ENCODE measurements around the gene C19orf25. TPM values are rescaled to one million over a fixed set of nuclear protein-coding genes. Genes with fewer than 3 reads are reported as not detected.

The C19orf25 gene
- total and polyA plus RNA-seq, 2 donors (not counting 1 experiment from before 2014, with no cell fraction given) = 34.2 to 68.3 TPM

- POLR2A ChIA-PET = no interaction called here
- 75% methylated on average over 20 of the region's 30 CpGs for WGBS (ENCODE audit: insufficient coverage)
- Histone ChIP-seq H3K4me1 (ENCODE audit: control insufficient read depth in 2 of 2, insufficient read depth in 2 of 2, low read length in 2 of 2) (peaks cover 39 to 42% of the 10 kb centered on the region in 2 donors), H3K27me3 (replicated peaks in 1 of 4; ENCODE audit: control extremely low read depth in 1 of 4, control insufficient read depth in 3 of 4, insufficient read depth in 4 of 4, low read length in 3 of 4) (peaks cover 0 to 85% (median 50%) of the 10 kb centered on the region in 4 experiments), H3K79me2 (ENCODE audit: control insufficient read depth, insufficient read depth, low read length) (no peaks in the 10 kb centered on the region), H3K9me3 (ENCODE audit: control extremely low read depth in 1 of 3, control insufficient read depth in 2 of 3, insufficient read depth in 1 of 3, low read length in 2 of 3) (peaks cover 0 to 47% (median 0%) of the 10 kb centered on the region in 3 donors), H3K4me3 (ENCODE audit: control extremely low read depth in 1 of 5, extremely low read depth in 1 of 5, insufficient read depth in 1 of 5, low read depth in 2 of 5, low read length in 4 of 5) (no peak overlapping the region), H3K27ac (ENCODE audit: low read length in 2 of 2) (no peak overlapping the region), H3K4me2 (replicated peaks; ENCODE audit: low read depth, low read length, poor library complexity, severe bottlenecking) (no peak overlapping the region), H3K36me3 (replicated peaks in 1 of 2; ENCODE audit: control extremely low read depth in 1 of 2, control insufficient read depth in 1 of 2, extremely low read depth in 1 of 2, insufficient read depth in 2 of 2, low read length in 1 of 2) (no peaks in the 10 kb centered on the region), H2AFZ (ENCODE audit: insufficient read depth, low read depth, low read length, poor library complexity, severe bottlenecking) (no peak overlapping the region), H4K20me1 (ENCODE audit: control insufficient read depth, insufficient read depth, low read length, poor library complexity, severe bottlenecking) (peaks cover 7% of the 10 kb centered on the region), H3K9ac (ENCODE audit: low read length) (no peak overlapping the region)
- Mint-ChIP-seq H3K4me1 (peaks cover 30% of the 10 kb centered on the region), H3K4me3 (no peak overlapping the region), H3K27ac (no peak overlapping the region), H3K9me3 (ENCODE audit: insufficient read depth) (no peaks in the 10 kb centered on the region), H3K27me3 (peaks cover 39% of the 10 kb centered on the region)
- intact Hi-C loops (cut with micrococcal nuclease) = no loop called here
- DNase-seq (no peak), ATAC-seq (ENCODE audit: low read depth) (no peak)
- no peak for TF ChIP-seq CTCF (IDR thresholded peaks at IDR 0.05)
- CTCF ChIA-PET = interaction anchor here (0.8 kb wide), 1 partner anchor 208 kb away, joined by 3 read pairs; no protein-coding TSS in a partner anchor
These were observed 26.1 kb downstream of the C19orf25 start for GRCh38 chr19:1452802-1453524.

- peaks cover 46% of the 10 kb centered on the region for H3K27me3 Mint-ChIP-seq
- Histone ChIP-seq H4K20me1 (ENCODE audit: control insufficient read depth, insufficient read depth, low read length, poor library complexity, severe bottlenecking) (peaks cover 12% of the 10 kb centered on the region), H3K4me2 (replicated peaks; ENCODE audit: low read depth, low read length, poor library complexity, severe bottlenecking) (no peak overlapping the region), H3K4me3 (ENCODE audit: control extremely low read depth in 1 of 5, extremely low read depth in 1 of 5, insufficient read depth in 1 of 5, low read depth in 2 of 5, low read length in 4 of 5) (no peak overlapping the region), H3K27me3 (replicated peaks in 1 of 4; ENCODE audit: control extremely low read depth in 1 of 4, control insufficient read depth in 3 of 4, insufficient read depth in 4 of 4, low read length in 3 of 4) (peaks cover 0 to 86% (median 56%) of the 10 kb centered on the region in 4 experiments), H3K36me3 (replicated peaks in 1 of 2; ENCODE audit: control extremely low read depth in 1 of 2, control insufficient read depth in 1 of 2, extremely low read depth in 1 of 2, insufficient read depth in 2 of 2, low read length in 1 of 2) (no peaks in the 10 kb centered on the region), H3K9me3 (ENCODE audit: control extremely low read depth in 1 of 3, control insufficient read depth in 2 of 3, insufficient read depth in 1 of 3, low read length in 2 of 3) (peaks cover 0 to 54% (median 0%) of the 10 kb centered on the region in 3 donors), H2AFZ (ENCODE audit: insufficient read depth, low read depth, low read length, poor library complexity, severe bottlenecking) (no peak overlapping the region), H3K27ac (ENCODE audit: low read length in 2 of 2) (no peak overlapping the region), H3K79me2 (ENCODE audit: control insufficient read depth, insufficient read depth, low read length) (no peaks in the 10 kb centered on the region), H3K4me1 (ENCODE audit: control insufficient read depth in 2 of 2, insufficient read depth in 2 of 2, low read length in 2 of 2) (peaks cover 39 to 44% of the 10 kb centered on the region in 2 donors), H3K9ac (ENCODE audit: low read length) (no peak overlapping the region)
- no peaks in the 10 kb centered on the region for H3K9me3 Mint-ChIP-seq (ENCODE audit: insufficient read depth)
- H3K27ac Mint-ChIP-seq = no peak overlapping the region
- ChIA-PET POLR2A (interaction anchor here (0.5 kb wide), 1 partner anchor 11 kb away, joined by 4 read pairs; no protein-coding TSS in a partner anchor), CTCF (no interaction called here)
- TF ChIP-seq EZH2 (IDR thresholded peaks at IDR 0.05; ENCODE audit: borderline replicate concordance, insufficient read depth, low read depth, low read length, poor library complexity, severe bottlenecking) = no peak
- TF ChIP-seq CTCF (IDR thresholded peaks at IDR 0.05) = no peak
- peaks cover 31% of the 10 kb centered on the region for H3K4me1 Mint-ChIP-seq
- no peak for ATAC-seq (ENCODE audit: low read depth)
- no peak for DNase-seq
- intact Hi-C loops (cut with micrococcal nuclease) = no loop called here
- WGBS (ENCODE audit: insufficient coverage) = 55% methylated on average over 39 of the region's 39 CpGs
- no peak overlapping the region for H3K4me3 Mint-ChIP-seq
These were observed 26.9 kb downstream of the C19orf25 start for GRCh38 chr19:1451916-1452801.

Measured in B cell (primary cell).